Adrenal gland (tissue), 5 donors: ENCODE results near the gene MRPL24.

ENCODE experiments used
- POLR2A ChIP-seq, 2 donors: fragments of 450-650 bp; IDR thresholded peaks; one replicate each; pipeline ENCODE4 v1.6.1; 2017; ENCODE audit warnings: antibody characterized with exemption in 2 of 2, mild to moderate bottlenecking in 2 of 2, moderate library complexity in 1 of 2
- TF ChIP-seq, protein P1 (sequence below), 6 experiments: fragments of 450-650 bp in 4 of 6; fragments of 200-600 bp in 2 of 6; sonication (generic) in 1 of 6; IDR thresholded peaks; 1 replicate in 5 of 6; 2 replicates in 1 of 6; pipeline versions ENCODE4 v1.5.1 to v1.8.0; 2016 to 2021; ENCODE audit warnings: antibody characterized with exemption in 6 of 6, mild to moderate bottlenecking in 2 of 6, moderate library complexity in 1 of 6
- donor health status: DM: no; HTN: no; CAD: no.

DNA sequence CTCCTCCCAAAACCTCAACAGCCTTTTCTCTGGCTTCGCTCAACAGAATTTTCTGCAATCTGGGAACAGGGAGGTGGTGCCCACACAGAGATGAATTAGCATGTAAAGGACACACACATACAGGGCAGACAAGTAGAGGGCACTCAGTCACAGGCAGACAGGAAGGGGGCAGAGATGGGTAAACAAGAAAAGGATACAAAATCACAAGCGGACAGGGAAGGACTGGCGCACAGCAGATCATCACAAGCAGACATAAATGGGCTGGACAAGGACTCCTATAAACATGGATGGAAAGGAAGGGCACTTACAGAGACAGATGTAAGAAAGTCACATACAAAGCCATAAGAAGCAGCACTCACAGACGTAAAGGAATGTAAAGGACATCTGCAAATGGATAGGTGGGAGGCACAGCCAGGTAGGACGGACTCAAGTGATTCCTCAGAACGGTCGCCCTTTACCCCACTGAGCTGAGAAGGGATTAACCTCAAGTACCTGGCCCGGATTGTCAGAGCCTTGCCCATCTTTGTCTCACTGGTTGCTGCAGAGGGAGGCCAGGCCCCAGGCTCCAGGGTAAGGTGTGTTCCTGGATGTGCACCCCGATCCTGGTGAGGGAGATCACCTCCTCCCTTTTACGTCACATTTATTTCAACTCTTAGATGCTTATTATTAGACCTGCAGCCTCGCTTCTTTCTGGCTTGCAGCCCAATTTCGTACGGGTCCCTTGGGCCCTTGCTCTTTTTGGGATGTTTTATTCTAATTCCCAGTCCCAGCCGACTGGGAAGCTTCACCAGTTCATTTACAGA, 25.6 kb upstream of the MRPL24 start:
- TF ChIP-seq, protein P1, sequence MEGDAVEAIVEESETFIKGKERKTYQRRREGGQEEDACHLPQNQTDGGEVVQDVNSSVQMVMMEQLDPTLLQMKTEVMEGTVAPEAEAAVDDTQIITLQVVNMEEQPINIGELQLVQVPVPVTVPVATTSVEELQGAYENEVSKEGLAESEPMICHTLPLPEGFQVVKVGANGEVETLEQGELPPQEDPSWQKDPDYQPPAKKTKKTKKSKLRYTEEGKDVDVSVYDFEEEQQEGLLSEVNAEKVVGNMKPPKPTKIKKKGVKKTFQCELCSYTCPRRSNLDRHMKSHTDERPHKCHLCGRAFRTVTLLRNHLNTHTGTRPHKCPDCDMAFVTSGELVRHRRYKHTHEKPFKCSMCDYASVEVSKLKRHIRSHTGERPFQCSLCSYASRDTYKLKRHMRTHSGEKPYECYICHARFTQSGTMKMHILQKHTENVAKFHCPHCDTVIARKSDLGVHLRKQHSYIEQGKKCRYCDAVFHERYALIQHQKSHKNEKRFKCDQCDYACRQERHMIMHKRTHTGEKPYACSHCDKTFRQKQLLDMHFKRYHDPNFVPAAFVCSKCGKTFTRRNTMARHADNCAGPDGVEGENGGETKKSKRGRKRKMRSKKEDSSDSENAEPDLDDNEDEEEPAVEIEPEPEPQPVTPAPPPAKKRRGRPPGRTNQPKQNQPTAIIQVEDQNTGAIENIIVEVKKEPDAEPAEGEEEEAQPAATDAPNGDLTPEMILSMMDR (IDR thresholded peaks at IDR 0.05): no peak
- no peak for TF ChIP-seq POLR2A (IDR thresholded peaks at IDR 0.05)
